ENCODE data around the gene KCNH6. TPM values are rescaled to one million over a fixed set of nuclear protein-coding genes. Genes with fewer than 3 reads are reported as not detected.
A peak's percentile ranks its signal among the peaks of the same experiment; 100 is the strongest.

KCNH6 gene
- total RNA-seq = not detected
- not detected for total RNA-seq (2013)

- no peak for ATAC-seq
These were observed at the start of gene KCNH6 for GRCh38 chr17:63523253-63523855. Gene KCNH6 (plus strand): TSS chr17:63523358. CDS start chr17:63523414, 56 bp downstream.

GRCh38 chr17:63474174-63474573, 49.0 kb upstream of the KCNH6 start:
- WGBS (ENCODE audit: insufficient coverage) = 56% methylated on average over 1 of the region's 3 CpGs
- Histone ChIP-seq H3K36me3 (ENCODE audit: control insufficient read depth, insufficient read depth, low read length) (no peaks in the 10 kb centered on the region), H3K27me3 (ENCODE audit: control insufficient read depth, insufficient read depth, low read length) (peaks cover 17% of the 10 kb centered on the region), H3K4me1 (ENCODE audit: control insufficient read depth, insufficient read depth, low read length) (peaks cover 14% of the 10 kb centered on the region), H3K9me3 (ENCODE audit: control insufficient read depth, insufficient read depth, low read length) (no peaks in the 10 kb centered on the region), H3K4me3 (ENCODE audit: low read length) (no peak overlapping the region), H3K27ac (ENCODE audit: low read length) (no peak overlapping the region)
- no peak for TF ChIP-seq CTCF (IDR thresholded peaks at IDR 0.05)
- Mint-ChIP-seq H3K4me1 (peaks cover 0 to 13% of the 10 kb centered on the region in 2 donors), H3K4me3 (no peak overlapping the region), H3K27me3 (ENCODE audit: low read depth in 2 of 2) (peaks cover 30 to 38% of the 10 kb centered on the region in 2 donors), H3K9me3 (no peaks in the 10 kb centered on the region), H3K36me3 (no peaks in the 10 kb centered on the region), H3K27ac (no peak overlapping the region)
- intact Hi-C loops (cut with micrococcal nuclease) = no loop called here
- ATAC-seq (no peak), DNase-seq (no peak)

More at GRCh38 chr17:63523253-63523855, at the start of gene KCNH6:
- no peak for TF ChIP-seq CTCF (IDR thresholded peaks at IDR 0.05)
- DNase-seq = no peak
- intact Hi-C loops (cut with micrococcal nuclease) = no loop called here
- 11% methylated on average over 35 of the region's 38 CpGs for WGBS (ENCODE audit: insufficient coverage)
- no peak within 1 kb of the TSS for H3K27ac Mint-ChIP-seq
- no peak within 1 kb of the TSS for H3K27ac ChIP-seq (ENCODE audit: low read length)
- no peaks in the 10 kb centered on the region for H3K36me3 Mint-ChIP-seq
- H3K36me3 ChIP-seq (ENCODE audit: control insufficient read depth, insufficient read depth, low read length) = no peaks in the 10 kb centered on the region
- peaks cover 7% of the 10 kb centered on the region for H3K4me1 ChIP-seq (ENCODE audit: control insufficient read depth, insufficient read depth, low read length)
- H3K9me3 ChIP-seq (ENCODE audit: control insufficient read depth, insufficient read depth, low read length) = no peaks in the 10 kb centered on the region
- H3K27me3 Mint-ChIP-seq (ENCODE audit: low read depth in 2 of 2) = peaks cover 20 to 30% of the 10 kb centered on the region in 2 donors
- peak within 1 kb of the TSS; percentile 35 for H3K4me3 Mint-ChIP-seq
- H3K4me1 Mint-ChIP-seq = peaks cover 0 to 11% of the 10 kb centered on the region in 2 donors
- no peak within 1 kb of the TSS for H3K4me3 ChIP-seq (ENCODE audit: low read length)
- no peaks in the 10 kb centered on the region for H3K9me3 Mint-ChIP-seq
- peaks cover 2% of the 10 kb centered on the region for H3K27me3 ChIP-seq (ENCODE audit: control insufficient read depth, insufficient read depth, low read length)

- DNase-seq = no peak
- Histone ChIP-seq H3K4me1 (ENCODE audit: control insufficient read depth, insufficient read depth, low read length) (peaks cover 15% of the 10 kb centered on the region), H3K27ac (ENCODE audit: low read length) (no peak overlapping the region), H3K27me3 (ENCODE audit: control insufficient read depth, insufficient read depth, low read length) (peaks cover 17% of the 10 kb centered on the region), H3K4me3 (ENCODE audit: low read length) (no peak overlapping the region), H3K9me3 (ENCODE audit: control insufficient read depth, insufficient read depth, low read length) (no peaks in the 10 kb centered on the region), H3K36me3 (ENCODE audit: control insufficient read depth, insufficient read depth, low read length) (no peaks in the 10 kb centered on the region)
- 76% methylated on average over 10 of the region's 10 CpGs for WGBS (ENCODE audit: insufficient coverage)
- Mint-ChIP-seq H3K27me3 (ENCODE audit: low read depth in 2 of 2) (peaks cover 32 to 41% of the 10 kb centered on the region in 2 donors), H3K4me3 (peak overlapping the region; percentile 35), H3K36me3 (no peaks in the 10 kb centered on the region), H3K9me3 (no peaks in the 10 kb centered on the region), H3K27ac (no peak overlapping the region), H3K4me1 (peaks cover 0 to 13% of the 10 kb centered on the region in 2 donors)
- ATAC-seq = no peak
- intact Hi-C loops (cut with micrococcal nuclease) = no loop called here
- no peak for TF ChIP-seq CTCF (IDR thresholded peaks at IDR 0.05)
These were observed 48.3 kb upstream of the KCNH6 start for GRCh38 chr17:63474586-63475460.
